ENCODE measurements around the gene RADIL.
A peak's percentile ranks its signal among the peaks of the same experiment; 100 is the strongest.

The RADIL gene

DNA sequence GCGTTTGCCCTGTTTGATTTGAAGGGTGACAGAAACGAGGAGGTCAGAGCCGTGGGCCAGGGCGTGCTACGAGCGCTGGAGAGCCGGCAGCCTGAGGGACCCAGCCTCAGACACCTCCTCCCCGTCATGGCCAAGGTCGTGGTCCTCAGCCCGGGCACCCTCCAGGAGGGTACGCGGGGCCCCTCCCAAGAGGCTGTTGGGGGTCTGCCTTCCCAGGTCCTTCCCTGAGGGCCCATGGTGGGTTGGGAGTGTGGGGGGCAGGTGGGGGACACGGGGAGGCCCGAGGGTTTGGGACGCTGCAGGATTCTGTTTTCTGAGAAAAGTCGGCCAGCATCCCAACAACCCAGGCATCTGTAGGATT lies 100.2 kb downstream of the RADIL start:
- no peak for TF ChIP-seq CTCF (conservative IDR thresholded peaks at IDR 0.05; ENCODE audit: low read depth, low read length)
- DNase-seq (ENCODE audit: low read depth) = no peak
- H3K4me3 ChIP-seq (ENCODE audit: low read length) = no peak overlapping the region

DNA sequence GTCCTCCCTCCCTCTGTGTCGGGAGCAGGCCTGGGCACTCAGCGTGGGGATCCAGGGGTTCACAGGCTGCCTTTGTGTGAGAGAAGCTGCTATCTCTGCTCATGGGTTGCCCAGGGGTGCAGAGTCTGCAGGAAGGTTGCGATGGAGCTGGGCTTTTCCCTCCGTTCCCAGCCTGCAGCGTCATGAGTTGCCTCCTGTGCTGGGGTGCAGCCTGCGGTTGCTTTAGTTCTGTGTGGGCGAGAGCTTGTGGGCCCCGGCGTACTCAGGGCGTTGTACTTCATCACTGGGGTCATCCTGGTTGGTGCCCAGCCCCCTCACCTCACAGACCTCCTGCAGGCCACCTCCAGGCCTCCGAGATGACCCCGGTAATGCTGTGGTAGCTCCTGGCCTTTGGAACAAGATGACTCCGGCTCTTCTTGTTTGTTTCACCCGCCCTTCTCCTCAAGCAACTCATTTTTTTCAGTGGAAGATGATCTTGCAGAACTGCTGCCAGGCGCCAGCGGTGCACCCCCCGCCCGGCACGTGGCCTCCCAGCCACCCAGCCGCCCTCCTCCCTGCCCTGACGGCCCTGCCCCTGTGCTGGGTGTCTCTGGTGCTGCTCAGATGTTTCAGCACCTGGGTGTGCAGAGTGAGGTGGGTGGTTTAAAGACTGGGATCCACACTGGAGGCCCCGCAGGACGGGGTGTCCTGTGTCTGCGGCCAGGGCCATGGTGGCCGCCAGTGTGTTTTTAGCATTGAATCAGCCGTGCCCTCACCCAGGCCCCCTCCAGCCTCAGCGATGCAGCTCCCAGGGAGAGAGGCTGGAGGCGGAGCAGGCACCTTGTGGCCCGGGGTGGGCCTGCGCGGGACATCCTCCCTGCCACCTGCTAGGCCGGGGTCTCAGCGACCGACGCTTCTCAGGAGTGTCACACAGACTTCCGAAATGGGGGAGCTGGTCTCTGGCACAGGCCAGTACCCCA lies 100.9 kb downstream of the RADIL start:
- no peak for TF ChIP-seq CTCF (conservative IDR thresholded peaks at IDR 0.05; ENCODE audit: low read depth, low read length)
- H3K4me3 ChIP-seq (ENCODE audit: low read length) = no peak overlapping the region
- no peak for DNase-seq (ENCODE audit: low read depth)

GRCh38 chr7:4781366-4782069 lies 102.0 kb downstream of the RADIL start:
- no peak overlapping the region for H3K4me3 ChIP-seq (ENCODE audit: low read length)
- no peak for TF ChIP-seq CTCF (conservative IDR thresholded peaks at IDR 0.05; ENCODE audit: low read depth, low read length)
- no peak for DNase-seq (ENCODE audit: low read depth)

DNA sequence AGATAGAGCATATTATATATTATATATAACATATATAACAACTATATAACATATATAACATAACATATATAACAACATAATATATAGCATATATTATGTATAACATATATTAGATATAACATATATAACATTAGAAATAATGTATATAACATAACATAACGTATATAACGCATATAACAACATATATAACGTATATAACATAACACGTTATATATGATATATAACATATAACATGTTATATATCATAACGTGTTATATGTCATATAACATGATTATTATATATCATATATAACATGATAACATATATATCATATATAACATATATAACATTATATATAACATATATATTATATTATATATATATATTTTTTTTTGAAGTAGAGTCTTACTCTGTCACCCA lies 104.4 kb downstream of the RADIL start:
- no peak for TF ChIP-seq CTCF (conservative IDR thresholded peaks at IDR 0.05; ENCODE audit: low read depth, low read length)

GRCh38 chr7:4775848-4776623 lies 107.5 kb downstream of the RADIL start:
- peak; percentile 17 for DNase-seq (ENCODE audit: low read depth)
- peak overlapping the region; percentile 93 for H3K4me3 ChIP-seq (ENCODE audit: low read length)
- no peak for TF ChIP-seq CTCF (conservative IDR thresholded peaks at IDR 0.05; ENCODE audit: low read depth, low read length)

More for the DNA sequence above, 104.4 kb downstream of the RADIL start:
- H3K4me3 ChIP-seq (ENCODE audit: low read length) = no peak overlapping the region
- DNase-seq (ENCODE audit: low read depth) = no peak

- peak; percentile 92 for DNase-seq (ENCODE audit: low read depth)
- TF ChIP-seq CTCF (conservative IDR thresholded peaks at IDR 0.05; ENCODE audit: low read depth, low read length) = no peak
- H3K4me3 ChIP-seq (ENCODE audit: low read length) = peak within 1 kb of the TSS; percentile 93
Measured at GRCh38 chr7:4775250-4775847, 108.2 kb downstream of the RADIL start, which contains the start of gene AP5Z1. Gene AP5Z1, plus strand, starts transcription at chr7:4775623. Its CDS starts 93 bp downstream, at chr7:4775716.
